Stimulated activated CD4-positive, alpha-beta T cell treated with anti-CD3 and anti-CD28 coated beads, Interleukin-1b, Interleukin-23, amount 100 ng/mL, for 4 hours (primary cell): ENCODE measurements around the gene REG1B.
"Not testable (repeated sequence)": the region's sequence is repeated elsewhere in the genome, so short reads cannot be mapped to it uniquely, and the experiment has no call there.

Source experiments
- DNase-seq, 2 donors: peaks; one replicate each; pipeline ENCODE4 v3.0.0-alpha.2; 2020; ENCODE audit warnings: low read depth in 2 of 2

The REG1B gene

DNA sequence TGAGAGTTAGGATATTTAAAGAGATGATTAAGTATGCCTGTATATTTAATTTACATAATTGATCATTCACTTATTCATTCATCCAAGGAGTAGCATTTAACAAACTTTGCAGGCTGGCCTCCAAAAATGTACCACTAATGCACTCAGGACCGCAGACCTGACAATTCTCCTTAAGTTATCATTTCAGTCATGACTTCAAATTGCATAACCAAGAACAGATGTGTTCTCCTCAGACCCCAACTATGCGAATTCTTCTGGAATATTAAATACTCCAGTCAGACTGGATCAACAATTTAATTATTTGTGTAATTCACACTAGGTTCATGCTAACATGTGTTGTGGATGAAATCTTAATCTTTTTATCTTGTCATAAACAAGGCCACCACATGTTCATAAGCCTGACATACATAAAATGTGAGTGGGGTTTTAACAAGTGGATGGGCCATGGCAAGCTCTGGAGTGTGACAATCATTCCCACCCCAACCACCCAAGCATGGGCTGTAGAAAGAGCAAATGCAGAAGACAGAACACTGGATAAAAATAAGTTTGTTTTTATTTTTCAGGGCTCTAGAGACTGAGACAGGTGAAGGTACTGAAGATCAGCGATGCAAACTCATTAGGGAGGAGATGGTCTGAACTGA lies 3.2 kb downstream of the REG1B start:
- DNase-seq: no peak

DNA sequence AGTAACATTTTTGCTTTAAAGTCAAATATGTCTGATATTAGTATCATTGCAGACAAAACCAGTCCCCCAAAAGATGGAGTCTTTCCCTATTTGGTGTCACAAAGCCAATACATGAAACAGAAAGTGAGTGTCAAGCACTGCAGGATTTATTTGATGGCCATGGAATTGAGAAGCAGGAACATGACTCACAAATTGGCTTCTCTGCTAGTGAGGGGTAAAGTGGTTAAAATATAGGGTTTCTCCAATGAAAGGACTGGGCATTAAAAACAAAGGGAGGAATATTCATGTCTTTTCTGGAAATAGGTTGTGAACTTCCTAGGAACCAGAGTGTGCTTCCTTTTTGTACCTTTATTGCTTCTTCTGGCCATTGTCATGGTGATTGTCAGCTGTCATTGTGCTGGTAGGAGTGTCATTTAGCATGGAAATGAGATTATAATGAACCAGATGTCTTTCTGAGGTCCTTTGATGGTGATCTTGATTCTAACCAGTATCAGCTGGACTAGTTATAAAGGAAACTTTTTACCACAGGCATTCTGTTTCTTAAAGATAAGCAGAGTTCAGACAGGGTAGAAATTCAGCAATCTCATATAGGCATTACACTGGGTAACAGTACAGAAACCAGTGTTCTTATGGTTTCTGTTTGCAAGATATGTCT lies 4.1 kb downstream of the REG1B start:
- DNase-seq: no peak

DNA sequence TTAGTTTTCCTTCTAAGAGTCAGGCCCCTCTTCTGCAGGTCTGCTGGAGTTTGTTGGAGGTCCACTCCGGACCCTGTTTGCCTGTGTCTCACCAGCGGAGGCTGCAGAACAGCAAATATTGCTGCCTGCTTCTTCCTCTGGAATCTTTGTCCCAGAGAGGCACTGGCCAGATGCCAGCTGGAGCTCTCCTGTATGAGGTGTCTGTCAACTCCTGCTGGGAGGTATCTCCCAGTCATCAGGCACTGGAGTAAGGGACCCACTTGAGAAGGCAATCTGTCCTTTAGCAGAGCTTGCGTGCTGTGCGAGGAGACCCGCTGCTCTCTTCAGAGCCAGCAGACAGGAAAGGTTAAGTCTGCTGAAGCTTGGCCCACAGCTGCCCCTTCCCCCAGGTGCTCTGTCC lies 4.8 kb downstream of the REG1B start:
- no peak for DNase-seq

DNA sequence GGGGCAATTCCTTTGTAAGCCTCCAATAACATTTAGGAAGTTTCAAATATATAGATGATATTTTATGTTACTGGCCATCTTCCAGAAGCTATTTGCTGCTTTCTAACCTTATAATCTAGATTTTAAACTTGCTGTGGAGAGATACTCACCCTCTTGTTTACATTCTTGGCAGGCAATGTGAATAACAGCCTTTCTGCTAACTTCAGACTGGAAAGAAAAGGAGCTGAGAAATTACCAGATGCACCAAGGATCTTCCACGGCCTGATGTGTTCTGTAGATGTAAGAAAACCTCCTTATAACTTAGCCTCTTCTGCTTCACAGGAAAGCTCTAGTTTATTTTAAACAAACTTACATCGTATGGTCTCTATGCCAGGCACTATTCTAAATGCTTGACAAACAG lies 16.7 kb downstream of the REG1B start:
- DNase-seq: no peak

DNA sequence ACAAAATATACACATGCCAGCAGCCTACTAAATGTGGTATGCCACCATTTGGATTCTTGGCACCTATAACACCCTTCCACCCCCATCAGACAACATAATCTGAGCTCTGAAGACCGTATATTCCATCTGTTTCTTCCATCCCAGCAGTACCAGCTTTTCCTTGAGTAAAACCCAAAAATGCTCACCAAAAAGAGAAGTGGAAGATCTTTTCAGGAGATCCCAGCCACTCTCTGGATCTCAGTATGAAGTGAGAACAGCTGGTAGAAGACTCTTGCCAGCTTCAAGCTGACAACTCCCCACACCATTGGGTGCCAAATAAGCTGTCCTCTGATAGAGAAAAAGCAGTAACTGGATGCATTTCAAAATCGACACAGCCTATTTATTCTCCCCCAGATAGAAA lies 22.6 kb downstream of the REG1B start:
- no peak for DNase-seq

DNA sequence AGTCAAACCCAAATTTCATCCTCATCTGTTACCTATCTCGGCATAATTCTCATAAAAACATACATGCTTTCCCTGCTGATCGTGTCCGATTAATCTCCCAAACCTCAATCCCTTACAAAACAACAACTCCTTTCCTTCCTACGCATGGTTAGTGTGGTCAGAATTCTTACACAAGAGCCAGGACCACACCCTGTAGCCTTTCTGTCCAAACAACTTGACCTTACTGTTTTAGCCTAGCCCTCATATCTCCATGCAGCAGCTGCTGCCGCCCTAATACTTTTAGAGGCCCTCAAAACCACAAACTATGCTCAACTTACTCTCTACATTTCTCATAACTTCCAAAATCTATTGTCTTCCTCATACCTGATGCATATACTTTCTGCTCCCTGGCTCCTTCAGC lies 33.0 kb downstream of the REG1B start:
- not testable (repeated sequence) for DNase-seq

DNA sequence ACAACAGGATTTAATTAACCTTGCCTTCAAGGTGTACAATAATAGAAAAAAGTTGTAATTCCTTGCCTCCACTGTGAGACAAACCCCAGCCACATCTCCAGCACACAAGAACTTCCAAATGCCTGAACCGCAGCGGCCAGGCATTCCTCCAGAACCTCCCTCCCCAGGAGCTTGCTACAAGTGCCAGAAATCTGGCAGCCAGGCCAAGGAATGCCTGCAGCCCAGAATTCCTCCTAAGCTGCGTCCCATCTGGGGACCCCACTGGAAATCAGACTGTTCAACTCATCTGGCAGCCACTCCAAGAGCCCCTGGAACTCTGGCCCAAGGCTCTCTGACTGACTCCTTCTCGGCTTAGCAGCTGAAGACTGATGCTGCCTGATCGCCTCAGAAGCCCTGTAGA lies 34.3 kb downstream of the REG1B start:
- not testable (repeated sequence) for DNase-seq

DNA sequence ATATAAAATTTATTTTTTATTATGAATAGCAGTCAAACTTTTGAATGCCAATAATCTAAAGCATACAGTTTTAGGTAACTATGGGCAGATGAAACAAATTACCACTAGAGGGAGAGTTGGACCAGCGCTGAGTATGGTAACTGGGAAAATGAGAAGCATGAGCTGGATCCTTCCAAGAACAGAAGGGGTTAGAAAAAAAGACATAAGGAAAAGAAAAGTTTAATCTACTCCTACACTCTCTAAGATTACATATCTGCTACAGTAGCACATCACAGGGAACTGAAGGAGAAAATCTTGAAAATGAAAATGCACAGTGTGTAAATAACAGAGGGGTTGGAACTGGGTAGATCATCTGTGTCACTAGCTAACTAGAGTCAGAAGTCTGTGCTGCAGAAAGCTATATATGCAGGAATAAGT lies 46.8 kb downstream of the REG1B start:
- no peak for DNase-seq

DNA sequence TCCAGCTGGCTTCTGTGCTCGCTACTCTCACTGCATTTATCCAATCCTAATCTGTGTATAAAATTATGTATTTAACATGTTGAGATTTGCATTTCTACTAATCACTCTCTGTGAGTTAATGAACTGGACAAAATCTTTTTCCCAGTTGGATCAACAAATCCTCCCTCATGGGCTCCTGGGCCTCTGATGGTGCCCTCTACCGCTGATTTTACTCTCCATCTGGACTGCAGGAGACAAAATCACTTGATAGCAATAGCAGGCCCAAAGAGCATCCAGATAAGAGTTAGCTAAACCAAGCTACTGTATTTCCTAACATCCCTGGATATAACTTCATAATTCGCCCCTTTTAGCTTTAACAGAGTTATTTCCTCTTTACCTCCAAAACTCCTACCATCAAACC lies 47.8 kb downstream of the REG1B start:
- DNase-seq: no peak
